Adrenal gland (tissue), 5 donors: Measurements from ENCODE around the gene SPAG9.

ENCODE experiments used
- CTCF ChIP-seq, 6 experiments: fragments of 450-650 bp in 4 of 6; fragments of 200-600 bp in 2 of 6; sonication (generic) in 1 of 6; IDR thresholded peaks; 1 replicate in 5 of 6; 2 replicates in 1 of 6; pipeline versions ENCODE4 v1.5.1 to v1.8.0; 2016 to 2021; ENCODE audit warnings: antibody characterized with exemption in 6 of 6, mild to moderate bottlenecking in 2 of 6, moderate library complexity in 1 of 6
- POLR2A ChIP-seq, 2 donors: fragments of 450-650 bp; IDR thresholded peaks; one replicate each; pipeline ENCODE4 v1.6.1; 2017; ENCODE audit warnings: antibody characterized with exemption in 2 of 2, mild to moderate bottlenecking in 2 of 2, moderate library complexity in 1 of 2
- donor health status: DM: no; HTN: no; CAD: no.

- TF ChIP-seq CTCF (IDR thresholded peaks at IDR 0.05) (no peak), POLR2A (IDR thresholded peaks at IDR 0.05) (no peak)
Measured at GRCh38 chr17:51154176-51154575, 33.5 kb upstream of the SPAG9 start.
